ENCODE results near the gene ZNRD2. TPM values are rescaled to one million over a fixed set of nuclear protein-coding genes. Genes with fewer than 3 reads are reported as not detected.

The ZNRD2 gene
- total RNA-seq, 1 experiment from 2014 or later, result 61.2 TPM

GRCh38 chr11:65549096-65549495 lies 21.2 kb upstream of the ZNRD2 start:
- Histone ChIP-seq H3K9me3 (ENCODE audit: control insufficient read depth, insufficient read depth, low read depth, low read length) (no peaks in the 10 kb centered on the region), H3K27me3 (ENCODE audit: control insufficient read depth, insufficient read depth, low read length) (no peaks in the 10 kb centered on the region), H3K36me3 (ENCODE audit: control insufficient read depth, insufficient read depth, low read length) (no peaks in the 10 kb centered on the region), H3K27ac (ENCODE audit: low read length) (no peak overlapping the region), H3K4me3 (ENCODE audit: low read depth in 2 of 2, low read length in 2 of 2) (no peak overlapping the region), H3K4me1 (ENCODE audit: control insufficient read depth, insufficient read depth, low read length) (peaks cover 21% of the 10 kb centered on the region)
- intact Hi-C loops (cut with micrococcal nuclease; ENCODE audit: unreplicated experiment) (no loop called here), in situ Hi-C loops (cut with HindIII; ENCODE audit: low pct_unique_long_range_greater_than_20kb, low sequenced_read_pairs) (no loop called here)
- ATAC-seq, result no peak
- TF ChIP-seq POLR2AphosphoS5 (IDR thresholded peaks at IDR 0.05; ENCODE audit: low read depth, low read length), result no peak
- no peak for TF ChIP-seq CTCF (IDR thresholded peaks at IDR 0.05)
- TF ChIP-seq SIN3A (IDR thresholded peaks at IDR 0.05; ENCODE audit: borderline replicate concordance, insufficient read depth, low read depth, low read length), result no peak
- TF ChIP-seq REST (IDR thresholded peaks at IDR 0.05; ENCODE audit: insufficient read depth in 1 of 2, low read depth in 2 of 2, low read length in 1 of 2), result no peak
- TF ChIP-seq TCF7L2 (IDR thresholded peaks at IDR 0.05; ENCODE audit: low read depth, low read length), result no peak
- ChIA-PET CTCF (interaction anchor here (0.6 kb wide), 2 partner anchors 9 to 96 kb away, joined by 3 to 5 read pairs; no protein-coding TSS in a partner anchor), POLR2A (interaction anchor here (0.6 kb wide), 1 partner anchor 50 kb away, joined by 3 read pairs; the partner anchor contains the start of gene MALAT1)
- DNase-seq (ENCODE audit: low read depth, low spot score), result no peak
- BruUV-seq (replicated peaks), result no TSS peak

- DNase-seq (ENCODE audit: low read depth, low spot score) (no peak), ATAC-seq (peak; percentile 80)
- Histone ChIP-seq H3K9me3 (ENCODE audit: control insufficient read depth, insufficient read depth, low read depth, low read length) (no peaks in the 10 kb centered on the region), H3K36me3 (ENCODE audit: control insufficient read depth, insufficient read depth, low read length) (no peaks in the 10 kb centered on the region), H3K4me3 (ENCODE audit: low read depth in 2 of 2, low read length in 2 of 2) (no peak overlapping the region), H3K27ac (ENCODE audit: low read length) (no peak overlapping the region), H3K27me3 (ENCODE audit: control insufficient read depth, insufficient read depth, low read length) (no peaks in the 10 kb centered on the region), H3K4me1 (ENCODE audit: control insufficient read depth, insufficient read depth, low read length) (peaks cover 48% of the 10 kb centered on the region)
- ChIA-PET CTCF (interaction anchor here (0.6 to 2.3 kb wide), 7 partner anchors 11 to 40 kb away, joined by 3 to 22 read pairs (median 4); partner anchors contain the start of genes FAM89B, SCYL1 and ZNRD2), POLR2A (no interaction called here)
- no TSS peak for BruUV-seq (replicated peaks)
- intact Hi-C loops (cut with micrococcal nuclease; ENCODE audit: unreplicated experiment), result loop anchor here (10.0 kb wide), 1 partner anchor 303 kb away; the partner anchor contains the start of gene CFL1
- in situ Hi-C loops (cut with HindIII; ENCODE audit: low pct_unique_long_range_greater_than_20kb, low sequenced_read_pairs), result no loop called here
- TF ChIP-seq POLR2AphosphoS5 (IDR thresholded peaks at IDR 0.05; ENCODE audit: low read depth, low read length) (no peak), CTCF (IDR thresholded peaks at IDR 0.05) (peak; percentile 96; the same call in 1 of the 2 replicates), SIN3A (IDR thresholded peaks at IDR 0.05; ENCODE audit: borderline replicate concordance, insufficient read depth, low read depth, low read length) (0 out of 2 replicates have a peak, but pooled peaks have one; percentile 43), TCF7L2 (IDR thresholded peaks at IDR 0.05; ENCODE audit: low read depth, low read length) (no peak), REST (IDR thresholded peaks at IDR 0.05; ENCODE audit: insufficient read depth in 1 of 2, low read depth in 2 of 2, low read length in 1 of 2) (no peak)
These were observed 18.5 kb upstream of the ZNRD2 start for GRCh38 chr11:65551572-65552387.
